WI38 (cell line): ENCODE measurements around the gene OSER1.
A peak's percentile ranks its signal among the peaks of the same experiment; 100 is the strongest.
"Not testable (repeated sequence)": the region's sequence is repeated elsewhere in the genome, so short reads cannot be mapped to it uniquely, and the experiment has no call there.

Source experiments
- H3K4me3 ChIP-seq: 2 replicates; pipeline ENCODE4 v1.5.1; 2011; ENCODE audit warnings: low read depth, mild to moderate bottlenecking, control low read depth, low read length
- CTCF ChIP-seq: IDR thresholded peaks from 2 replicates; pipeline ENCODE4 v1.5.1; 2012; ENCODE audit warnings: low read depth, mild to moderate bottlenecking, control low read depth, low read length

Gene OSER1

DNA sequence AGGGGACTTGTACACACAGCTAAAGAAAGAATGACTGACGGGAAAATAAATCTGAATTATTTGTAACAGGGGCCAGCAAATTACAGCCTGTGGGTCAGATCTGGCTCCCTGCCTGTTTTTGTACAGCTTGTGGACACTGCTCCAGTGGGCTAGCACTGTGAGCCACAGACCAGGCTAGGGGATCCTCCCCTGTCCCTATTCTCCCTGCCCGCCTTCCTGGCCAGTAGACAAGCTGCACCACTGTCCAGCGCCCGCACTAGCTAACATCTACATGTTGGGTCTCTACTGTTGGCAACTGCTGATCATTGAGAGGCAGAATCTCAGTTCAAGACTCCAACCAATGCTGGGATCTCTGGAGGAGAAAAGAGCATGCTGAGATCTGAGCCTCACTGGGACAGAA is 10.7 kb downstream of the OSER1 start:
- no peak overlapping the region for H3K4me3 ChIP-seq
- no peak for TF ChIP-seq CTCF

- TF ChIP-seq CTCF, result no peak
- no peak overlapping the region for H3K4me3 ChIP-seq
Observed at GRCh38 chr20:44198872-44199271, 11.7 kb downstream of the OSER1 start.

DNA sequence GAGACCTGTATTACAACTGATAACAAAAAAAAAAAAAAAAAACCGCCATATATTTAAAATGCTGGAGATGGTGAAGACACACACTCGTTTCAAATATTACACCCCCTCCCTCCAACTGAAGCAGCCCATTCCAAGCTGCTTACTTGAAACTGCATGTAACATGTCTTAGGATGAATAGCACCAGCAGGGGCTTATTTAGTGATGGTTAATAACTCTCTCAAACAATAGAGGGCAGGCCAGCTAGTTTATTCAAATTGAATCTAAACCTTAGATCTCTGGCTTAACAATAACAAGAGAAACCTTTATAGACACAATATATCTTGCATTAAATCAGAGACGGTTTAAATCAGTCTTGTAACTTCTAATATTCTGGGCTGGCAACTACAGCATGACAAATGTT is 14.3 kb downstream of the OSER1 start:
- H3K4me3 ChIP-seq, result no peak overlapping the region
- TF ChIP-seq CTCF, result no peak

DNA sequence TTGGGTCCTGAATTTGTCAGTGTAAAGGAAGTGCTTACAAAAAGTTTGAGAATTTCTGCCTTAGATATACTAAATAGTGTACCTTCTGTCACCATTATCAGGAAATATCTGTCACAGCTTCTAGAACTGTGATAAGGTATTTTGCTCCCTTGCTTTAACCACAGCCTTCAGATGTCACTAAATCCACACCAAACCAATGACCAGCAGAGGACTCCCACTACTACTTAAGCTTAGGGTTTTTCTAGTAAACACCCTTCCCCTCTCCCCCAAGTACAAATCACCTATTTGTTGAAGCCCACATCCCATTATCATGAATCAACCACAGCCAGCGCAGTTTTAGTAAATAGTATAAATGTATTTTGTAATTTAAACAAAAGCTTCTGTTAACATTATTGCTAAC is 15.0 kb downstream of the OSER1 start:
- H3K4me3 ChIP-seq, result no peak overlapping the region
- no peak for TF ChIP-seq CTCF

DNA sequence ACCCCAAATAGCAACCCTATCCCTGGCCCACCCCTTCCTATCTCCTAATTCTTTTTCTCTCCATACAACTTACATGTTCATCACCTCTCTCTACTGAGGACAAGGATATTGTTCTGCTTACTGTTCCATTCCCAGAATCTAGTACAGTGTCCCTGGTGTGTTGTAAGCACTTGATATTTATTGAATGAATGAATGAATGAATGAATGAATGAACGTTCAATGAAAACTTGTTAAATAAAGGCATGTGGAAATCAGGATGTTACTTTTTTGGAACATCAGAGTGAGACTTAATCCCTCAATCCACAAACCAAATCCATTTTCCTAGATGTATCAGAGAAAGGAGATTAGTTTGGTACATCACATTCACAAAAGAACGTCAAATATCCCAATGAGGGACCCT is 16.8 kb downstream of the OSER1 start:
- TF ChIP-seq CTCF, result no peak
- no peak overlapping the region for H3K4me3 ChIP-seq

GRCh38 chr20:44191640-44192039 is 18.9 kb downstream of the OSER1 start:
- H3K4me3 ChIP-seq, result not testable (repeated sequence)

DNA sequence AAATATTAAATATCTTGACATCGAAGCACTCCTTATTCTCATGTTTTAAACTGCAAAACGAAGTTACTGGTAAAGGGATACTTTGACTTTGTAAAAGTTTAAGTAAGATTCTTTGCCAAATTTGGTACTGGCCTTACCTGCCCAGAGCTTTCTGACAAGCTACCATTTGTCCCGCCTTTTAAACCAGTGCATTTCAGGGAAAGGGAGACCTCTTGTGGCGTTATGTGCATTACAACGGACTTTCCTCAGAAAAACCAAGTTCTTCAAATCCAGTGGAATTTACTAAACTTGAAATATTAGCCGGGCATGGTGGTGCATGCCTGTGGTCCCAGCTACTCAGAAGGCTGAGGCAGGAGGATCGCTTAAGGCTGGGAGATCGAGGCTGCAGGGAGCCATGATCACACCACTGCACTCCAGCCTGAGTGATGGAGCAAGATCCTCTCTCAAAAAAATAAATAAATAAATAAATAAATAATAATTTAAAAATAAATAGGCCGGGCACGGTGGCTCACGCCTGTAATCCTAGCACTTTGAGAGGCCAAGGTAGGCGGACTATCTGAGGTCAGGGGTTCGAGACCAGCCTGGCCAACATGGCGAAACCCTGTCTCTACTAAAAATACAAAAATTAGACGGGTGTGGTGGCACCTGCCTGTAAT is 20.2 kb downstream of the OSER1 start:
- TF ChIP-seq CTCF, result peak; percentile 71
- not testable (repeated sequence) for H3K4me3 ChIP-seq

GRCh38 chr20:44188752-44189151 is 21.8 kb downstream of the OSER1 start:
- no peak for TF ChIP-seq CTCF

More at GRCh38 chr20:44188752-44189151, 21.8 kb downstream of the OSER1 start:
- no peak overlapping the region for H3K4me3 ChIP-seq
